Activated naive CD8-positive, alpha-beta T cell treated with anti-CD3 and anti-CD28 coated beads, Interleukin-2, amount 10 ng/mL, durations not matched to agents 7 days and 5 days (primary cell): ENCODE measurements around the gene KRT1. TPM values are rescaled to one million over a fixed set of nuclear protein-coding genes. Genes with fewer than 3 reads are reported as not detected.

ENCODE experiments used
- ATAC-seq: fragments of 150-1000 bp; cut with Tn5 transposase; one replicate; pipeline ENCODE4 v1.10.0; 2021; ENCODE audit warnings: low read depth, moderate library complexity
- POLR2A ChIA-PET: fragments of 350-600 bp; sonication (Branson Sonifier 250); formaldehyde crosslinking; loops from one replicate; lab custom pipeline; 2021; ENCODE audit warnings: antibody characterized with exemption; lab: Charles Lee
- DNase-seq: peaks from one replicate; pipeline ENCODE4 v3.0.0; 2021
- H3K27ac Mint-ChIP-seq: one replicate; pipeline ENCODE4 v1.8.0; 2022; ENCODE audit warnings: mild to moderate bottlenecking, mixed read lengths
- H3K27me3 Mint-ChIP-seq: one replicate; pipeline ENCODE4 v1.8.0; 2022; ENCODE audit warnings: mild to moderate bottlenecking, moderate library complexity, mixed read lengths
- H3K36me3 Mint-ChIP-seq: one replicate; pipeline ENCODE4 v1.8.0; 2021; ENCODE audit warnings: mild to moderate bottlenecking, mixed read lengths
- H3K4me1 Mint-ChIP-seq: one replicate; pipeline ENCODE4 v1.8.0; 2021; ENCODE audit warnings: mixed read lengths
- H3K4me3 Mint-ChIP-seq: one replicate; pipeline ENCODE4 v1.8.0; 2022; ENCODE audit warnings: mild to moderate bottlenecking, moderate library complexity, mixed read lengths
- H3K9me3 Mint-ChIP-seq: one replicate; pipeline ENCODE4 v1.8.0; 2021; ENCODE audit warnings: mixed read lengths
- total RNA-seq, 2 experiments: library from RNA; stranded (reverse); gene quantifications; one replicate each; pipeline ENCODE4 v1.2.3, GENCODE V29; 2021

KRT1 gene
- total RNA-seq, 2 experiments from 2014 or later: not detected

- Mint-ChIP-seq H3K27me3 (peaks cover 48% of the 10 kb centered on the region), H3K4me3 (no peak overlapping the region), H3K27ac (no peak overlapping the region), H3K36me3 (no peaks in the 10 kb centered on the region), H3K9me3 (no peaks in the 10 kb centered on the region), H3K4me1 (peaks cover 11% of the 10 kb centered on the region)
- POLR2A ChIA-PET: no interaction called here
- DNase-seq: no peak
- ATAC-seq: no peak
These were observed 13.9 kb upstream of the KRT1 start for GRCh38 chr12:52694151-52694550.

- ATAC-seq (no peak), DNase-seq (no peak)
- POLR2A ChIA-PET: no interaction called here
- Mint-ChIP-seq H3K36me3 (no peaks in the 10 kb centered on the region), H3K4me1 (peaks cover 11% of the 10 kb centered on the region), H3K27me3 (peaks cover 56% of the 10 kb centered on the region), H3K9me3 (no peaks in the 10 kb centered on the region), H3K27ac (no peak overlapping the region), H3K4me3 (no peak overlapping the region)
These were observed 13.1 kb upstream of the KRT1 start for GRCh38 chr12:52693261-52693660.

GRCh38 chr12:52692254-52692653 lies 12.0 kb upstream of the KRT1 start:
- H3K27ac Mint-ChIP-seq: no peak overlapping the region
- DNase-seq (no peak), ATAC-seq (no peak)
- POLR2A ChIA-PET: no interaction called here
- peaks cover 56% of the 10 kb centered on the region for H3K27me3 Mint-ChIP-seq
- H3K4me3 Mint-ChIP-seq: no peak overlapping the region
- H3K4me1 Mint-ChIP-seq: peaks cover 17% of the 10 kb centered on the region
- H3K36me3 Mint-ChIP-seq: no peaks in the 10 kb centered on the region
- H3K9me3 Mint-ChIP-seq: no peaks in the 10 kb centered on the region

GRCh38 chr12:52691841-52692150 lies 11.6 kb upstream of the KRT1 start:
- no peaks in the 10 kb centered on the region for H3K9me3 Mint-ChIP-seq
- H3K27ac Mint-ChIP-seq: no peak overlapping the region
- DNase-seq: no peak
- POLR2A ChIA-PET: interaction anchor here (0.5 kb wide), 1 partner anchor 800 kb away, joined by 3 read pairs; no protein-coding TSS in a partner anchor
- peaks cover 19% of the 10 kb centered on the region for H3K4me1 Mint-ChIP-seq
- H3K27me3 Mint-ChIP-seq: peaks cover 57% of the 10 kb centered on the region
- no peak for ATAC-seq
- peak overlapping the region; percentile 62 for H3K4me3 Mint-ChIP-seq
- no peaks in the 10 kb centered on the region for H3K36me3 Mint-ChIP-seq

- Mint-ChIP-seq H3K4me3 (peak overlapping the region; percentile 62), H3K27ac (no peak overlapping the region), H3K27me3 (peaks cover 57% of the 10 kb centered on the region), H3K9me3 (no peaks in the 10 kb centered on the region), H3K36me3 (no peaks in the 10 kb centered on the region), H3K4me1 (peaks cover 19% of the 10 kb centered on the region)
- DNase-seq (peak; percentile 58), ATAC-seq (peak; percentile 53)
- POLR2A ChIA-PET: interaction anchor here (0.5 to 1.1 kb wide), 2 partner anchors 10 to 800 kb away, joined by 3 to 4 read pairs; no protein-coding TSS in a partner anchor
These were observed 11.1 kb upstream of the KRT1 start for GRCh38 chr12:52691076-52691840.

GRCh38 chr12:52690351-52691075 lies 10.3 kb upstream of the KRT1 start:
- H3K4me1 Mint-ChIP-seq: peaks cover 19% of the 10 kb centered on the region
- DNase-seq (no peak), ATAC-seq (no peak)
- POLR2A ChIA-PET: interaction anchor here (1.1 kb wide), 1 partner anchor 10 kb away, joined by 4 read pairs; no protein-coding TSS in a partner anchor
- H3K9me3 Mint-ChIP-seq: no peaks in the 10 kb centered on the region
- no peaks in the 10 kb centered on the region for H3K36me3 Mint-ChIP-seq
- H3K27me3 Mint-ChIP-seq: peaks cover 54% of the 10 kb centered on the region
- no peak overlapping the region for H3K27ac Mint-ChIP-seq
- peak overlapping the region; percentile 62 for H3K4me3 Mint-ChIP-seq

GRCh38 chr12:52689936-52690335 lies 9.7 kb upstream of the KRT1 start:
- H3K4me1 Mint-ChIP-seq: peaks cover 19% of the 10 kb centered on the region

GRCh38 chr12:52689239-52689638 lies 9.0 kb upstream of the KRT1 start:
- Mint-ChIP-seq H3K4me1 (peaks cover 19% of the 10 kb centered on the region), H3K36me3 (no peaks in the 10 kb centered on the region), H3K27me3 (peaks cover 47% of the 10 kb centered on the region), H3K9me3 (no peaks in the 10 kb centered on the region), H3K27ac (peak overlapping the region; percentile 31), H3K4me3 (no peak overlapping the region)
- POLR2A ChIA-PET: no interaction called here
- no peak for ATAC-seq
- DNase-seq: no peak

More at GRCh38 chr12:52689936-52690335, 9.7 kb upstream of the KRT1 start:
- no peaks in the 10 kb centered on the region for H3K9me3 Mint-ChIP-seq
- no peak overlapping the region for H3K27ac Mint-ChIP-seq
- POLR2A ChIA-PET: interaction anchor here (1.1 kb wide), 1 partner anchor 9 kb away, joined by 4 read pairs; no protein-coding TSS in a partner anchor
- H3K4me3 Mint-ChIP-seq: no peak overlapping the region
- no peak for DNase-seq
- peaks cover 52% of the 10 kb centered on the region for H3K27me3 Mint-ChIP-seq
- ATAC-seq: no peak
- no peaks in the 10 kb centered on the region for H3K36me3 Mint-ChIP-seq

- Mint-ChIP-seq H3K27me3 (peaks cover 47% of the 10 kb centered on the region), H3K27ac (no peak overlapping the region), H3K9me3 (no peaks in the 10 kb centered on the region), H3K4me1 (peaks cover 19% of the 10 kb centered on the region), H3K36me3 (no peaks in the 10 kb centered on the region), H3K4me3 (no peak overlapping the region)
- ATAC-seq: no peak
- no peak for DNase-seq
- POLR2A ChIA-PET: no interaction called here
These were observed 8.3 kb upstream of the KRT1 start for GRCh38 chr12:52688481-52688880.

- H3K4me3 Mint-ChIP-seq: no peak overlapping the region
- H3K4me1 Mint-ChIP-seq: peaks cover 16% of the 10 kb centered on the region
- DNase-seq (no peak), ATAC-seq (no peak)
- H3K27me3 Mint-ChIP-seq: peaks cover 43% of the 10 kb centered on the region
- H3K9me3 Mint-ChIP-seq: no peaks in the 10 kb centered on the region
- POLR2A ChIA-PET: no interaction called here
- H3K36me3 Mint-ChIP-seq: no peaks in the 10 kb centered on the region
- H3K27ac Mint-ChIP-seq: no peak overlapping the region
These were observed 7.5 kb upstream of the KRT1 start for GRCh38 chr12:52687497-52688385.

- Mint-ChIP-seq H3K27me3 (peaks cover 35% of the 10 kb centered on the region), H3K4me3 (no peak overlapping the region), H3K9me3 (no peaks in the 10 kb centered on the region), H3K36me3 (no peaks in the 10 kb centered on the region), H3K4me1 (peaks cover 16% of the 10 kb centered on the region), H3K27ac (no peak overlapping the region)
- DNase-seq (no peak), ATAC-seq (no peak)
- POLR2A ChIA-PET: no interaction called here
These were observed 6.7 kb upstream of the KRT1 start for GRCh38 chr12:52686756-52687487.

- no peak for DNase-seq
- Mint-ChIP-seq H3K4me1 (peaks cover 20% of the 10 kb centered on the region), H3K9me3 (no peaks in the 10 kb centered on the region), H3K27me3 (peaks cover 27% of the 10 kb centered on the region), H3K4me3 (no peak overlapping the region), H3K36me3 (no peaks in the 10 kb centered on the region), H3K27ac (no peak overlapping the region)
- POLR2A ChIA-PET: no interaction called here
- ATAC-seq: no peak
These were observed 5.9 kb upstream of the KRT1 start for GRCh38 chr12:52686063-52686462.
